ENCODE data around the gene ZBTB22.

GRCh38 chr6:33318426-33319073 lies 1.0 kb upstream of the ZBTB22 start:
- TF ChIP-seq EZH2 (IDR thresholded peaks at IDR 0.05) (no peak), EZH2phosphoT487 (IDR thresholded peaks at IDR 0.05) (no peak)

All from neural progenitor cell (in vitro differentiated cells).